ENCODE measurements around the gene RAB12. TPM values are rescaled to one million over a fixed set of nuclear protein-coding genes. Genes with fewer than 3 reads are reported as not detected.

RAB12 gene
- total and polyA plus RNA-seq, 2 of the 13 experiments (the other 11 are each of a cell fraction or from before 2014, with no cell fraction given): 9.5 to 25.3 TPM

DNA sequence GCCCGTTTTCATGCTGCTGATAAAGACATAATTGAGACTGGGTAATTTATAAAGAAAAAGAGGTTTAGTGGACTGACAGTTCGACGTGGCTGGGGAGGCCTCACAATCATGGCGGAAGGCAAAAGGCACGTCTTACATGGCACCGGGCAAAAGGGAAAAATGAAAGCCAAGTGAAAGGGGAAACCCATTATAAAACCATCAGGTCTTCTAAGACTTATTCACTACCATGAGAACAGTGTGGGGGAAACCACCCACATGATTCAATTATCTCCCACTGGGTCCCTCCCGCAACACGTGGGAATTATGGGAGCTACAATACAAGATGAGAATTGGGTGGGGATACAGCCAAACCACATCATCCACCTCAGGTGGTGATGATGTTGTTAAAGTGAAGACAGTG is 3.3 kb upstream of the RAB12 start:
- Histone ChIP-seq H2AFZ (ENCODE audit: low read length) (no peak overlapping the region), H3K9ac (ENCODE audit: insufficient read depth, low read depth, low read length) (no peak overlapping the region), H3K27me3 (ENCODE audit: control insufficient read depth in 1 of 2, insufficient read depth in 2 of 2, low read length in 2 of 2) (peaks cover 1 to 9% of the 10 kb centered on the region in 2 experiments; a peak in 3 of 5 replicates), H3K36me3 (replicated peaks in 1 of 2; ENCODE audit: control insufficient read depth in 1 of 2, insufficient read depth in 2 of 2, low read length in 2 of 2) (no peaks in the 10 kb centered on the region), H3K4me3 (replicated peaks in 1 of 3; ENCODE audit: insufficient read depth in 1 of 3, low read depth in 2 of 3, low read length in 3 of 3) (no peak overlapping the region), H3K9me3 (ENCODE audit: low read length) (no peaks in the 10 kb centered on the region), H3K27ac (ENCODE audit: extremely low read length, insufficient read depth, low read length) (no peak overlapping the region), H4K20me1 (ENCODE audit: insufficient read depth, low read length) (peaks cover 7% of the 10 kb centered on the region), H3K4me1 (ENCODE audit: insufficient read depth, low read length) (peaks cover 39% of the 10 kb centered on the region), H3K79me2 (ENCODE audit: insufficient read depth, low read length) (peaks cover 14% of the 10 kb centered on the region), H3K4me2 (ENCODE audit: low read depth, low read length) (no peak overlapping the region)
- DNase-seq (ENCODE audit: low spot score) (no peak), FAIRE-seq (no peak), ATAC-seq (no peak)
- TF ChIP-seq ZNF678 (CRISPR knock-in tag; IDR thresholded peaks at IDR 0.05) (no peak), MBD4 (IDR thresholded peaks at IDR 0.05; ENCODE audit: borderline replicate concordance, low read length) (no peak)
- intact Hi-C loops (cut with micrococcal nuclease; ENCODE audit: unreplicated experiment) (no loop called here), in situ Hi-C loops (cut with HindIII; ENCODE audit: extremely low pct_ligation_motif_present, low pct_unique_long_range_greater_than_20kb) (no loop called here)
- ChIA-PET POLR2A (no interaction called here), CTCF (ENCODE audit: low intra/inter-chr PET ratio, low total read pairs) (no interaction called here)
- WGBS (ENCODE audit: low lambda C conversion rate): 76% methylated on average over 8 of the region's 8 CpGs
- BruUV-seq (replicated peaks): no TSS peak

DNA sequence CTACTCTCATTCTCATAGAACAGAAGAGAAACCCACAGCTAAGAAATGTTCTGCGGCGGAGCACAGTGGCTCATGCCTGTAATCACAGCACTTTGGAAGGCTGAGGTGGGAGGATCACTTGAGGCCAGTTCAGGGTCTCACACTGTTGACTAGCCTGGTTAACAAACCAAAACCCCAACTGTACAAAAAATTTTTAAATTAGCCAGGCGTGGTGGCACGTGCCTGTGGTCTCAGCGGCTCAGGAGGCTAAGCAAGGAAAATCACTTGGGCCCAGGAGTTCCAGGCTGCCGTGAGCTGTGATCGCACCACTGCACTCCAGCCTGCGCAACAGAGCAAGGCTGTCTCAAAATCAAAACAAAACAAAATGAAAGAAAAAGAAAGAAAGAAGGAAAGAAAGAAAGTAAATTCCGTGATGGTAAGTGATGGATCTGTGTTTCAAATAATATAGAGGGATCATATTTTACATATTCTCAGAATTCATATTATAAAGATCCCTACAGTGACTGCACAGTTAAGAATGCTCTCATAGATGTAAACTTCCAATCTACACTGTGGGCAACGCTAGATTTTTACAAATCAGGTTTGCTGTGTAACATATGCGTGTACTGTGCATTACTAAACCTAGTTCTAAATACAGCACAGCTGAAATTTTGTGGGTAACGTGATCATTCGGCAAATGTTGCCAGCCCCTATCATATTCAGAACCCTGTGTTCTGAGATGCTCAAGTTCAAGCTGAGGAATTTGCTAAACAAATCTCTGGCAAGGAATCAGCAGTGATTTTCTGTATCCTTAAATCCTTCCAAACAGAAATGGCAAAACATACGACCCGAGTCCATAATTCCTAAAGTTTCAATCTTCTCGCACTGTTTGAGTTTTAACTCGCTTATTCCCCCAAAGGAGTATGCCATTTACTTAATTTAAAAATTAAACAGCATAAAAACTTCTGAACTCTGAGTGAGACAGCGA is 1.2 kb upstream of the RAB12 start:
- Histone ChIP-seq H4K20me1 (ENCODE audit: insufficient read depth, low read length) (peaks cover 22% of the 10 kb centered on the region), H3K4me3 (replicated peaks in 1 of 3; ENCODE audit: insufficient read depth in 1 of 3, low read depth in 2 of 3, low read length in 3 of 3) (peak overlapping the region; percentile 60 to 90 (median 78)), H3K9ac (ENCODE audit: insufficient read depth, low read depth, low read length) (peak overlapping the region; percentile 43), H2AFZ (ENCODE audit: low read length) (peak overlapping the region; percentile 85), H3K79me2 (ENCODE audit: insufficient read depth, low read length) (peaks cover 34% of the 10 kb centered on the region), H3K4me2 (ENCODE audit: low read depth, low read length) (peak overlapping the region; percentile 90), H3K9me3 (ENCODE audit: low read length) (no peaks in the 10 kb centered on the region), H3K27ac (ENCODE audit: extremely low read length, insufficient read depth, low read length) (peak overlapping the region; percentile 60), H3K4me1 (ENCODE audit: insufficient read depth, low read length) (peaks cover 48% of the 10 kb centered on the region), H3K36me3 (replicated peaks in 1 of 2; ENCODE audit: control insufficient read depth in 1 of 2, insufficient read depth in 2 of 2, low read length in 2 of 2) (0 out of 5 replicates have a peak, but pooled peaks cover 0 to 6% of the 10 kb centered on the region in 2 experiments), H3K27me3 (ENCODE audit: control insufficient read depth in 1 of 2, insufficient read depth in 2 of 2, low read length in 2 of 2) (peaks cover 1 to 6% of the 10 kb centered on the region in 2 experiments; a peak in 3 of 5 replicates)
- ChIA-PET CTCF (ENCODE audit: low intra/inter-chr PET ratio, low total read pairs) (no interaction called here), POLR2A (no interaction called here)
- FAIRE-seq (no peak), DNase-seq (ENCODE audit: low spot score) (peak; percentile 18), ATAC-seq (peak; percentile 70)
- intact Hi-C loops (cut with micrococcal nuclease; ENCODE audit: unreplicated experiment): no loop called here
- in situ Hi-C loops (cut with HindIII; ENCODE audit: extremely low pct_ligation_motif_present, low pct_unique_long_range_greater_than_20kb): no loop called here
- no TSS peak for BruUV-seq (replicated peaks)
- 10% methylated on average over 18 of the region's 18 CpGs for WGBS (ENCODE audit: low lambda C conversion rate)
- TF ChIP-seq ZNF564 (CRISPR knock-in tag; IDR thresholded peaks at IDR 0.05) (no peak), NCOR1 (IDR thresholded peaks at IDR 0.05; ENCODE audit: borderline replicate concordance, low read length) (no peak), ASH2L (IDR thresholded peaks at IDR 0.05; ENCODE audit: insufficient read length, low read depth, low read length) (peak; percentile 2), ZNF550 (CRISPR knock-in tag; IDR thresholded peaks at IDR 0.05; ENCODE audit: borderline replicate concordance) (no peak), PAWR (CRISPR knock-in tag; IDR thresholded peaks at IDR 0.05; ENCODE audit: borderline replicate concordance) (no peak)
- TF ChIP-seq, protein P1, sequence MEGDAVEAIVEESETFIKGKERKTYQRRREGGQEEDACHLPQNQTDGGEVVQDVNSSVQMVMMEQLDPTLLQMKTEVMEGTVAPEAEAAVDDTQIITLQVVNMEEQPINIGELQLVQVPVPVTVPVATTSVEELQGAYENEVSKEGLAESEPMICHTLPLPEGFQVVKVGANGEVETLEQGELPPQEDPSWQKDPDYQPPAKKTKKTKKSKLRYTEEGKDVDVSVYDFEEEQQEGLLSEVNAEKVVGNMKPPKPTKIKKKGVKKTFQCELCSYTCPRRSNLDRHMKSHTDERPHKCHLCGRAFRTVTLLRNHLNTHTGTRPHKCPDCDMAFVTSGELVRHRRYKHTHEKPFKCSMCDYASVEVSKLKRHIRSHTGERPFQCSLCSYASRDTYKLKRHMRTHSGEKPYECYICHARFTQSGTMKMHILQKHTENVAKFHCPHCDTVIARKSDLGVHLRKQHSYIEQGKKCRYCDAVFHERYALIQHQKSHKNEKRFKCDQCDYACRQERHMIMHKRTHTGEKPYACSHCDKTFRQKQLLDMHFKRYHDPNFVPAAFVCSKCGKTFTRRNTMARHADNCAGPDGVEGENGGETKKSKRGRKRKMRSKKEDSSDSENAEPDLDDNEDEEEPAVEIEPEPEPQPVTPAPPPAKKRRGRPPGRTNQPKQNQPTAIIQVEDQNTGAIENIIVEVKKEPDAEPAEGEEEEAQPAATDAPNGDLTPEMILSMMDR (CRISPR knock-in tag; IDR thresholded peaks at IDR 0.05): 0 out of 2 replicates have a peak, but pooled peaks have one; percentile 5
- TF ChIP-seq, protein P2, sequence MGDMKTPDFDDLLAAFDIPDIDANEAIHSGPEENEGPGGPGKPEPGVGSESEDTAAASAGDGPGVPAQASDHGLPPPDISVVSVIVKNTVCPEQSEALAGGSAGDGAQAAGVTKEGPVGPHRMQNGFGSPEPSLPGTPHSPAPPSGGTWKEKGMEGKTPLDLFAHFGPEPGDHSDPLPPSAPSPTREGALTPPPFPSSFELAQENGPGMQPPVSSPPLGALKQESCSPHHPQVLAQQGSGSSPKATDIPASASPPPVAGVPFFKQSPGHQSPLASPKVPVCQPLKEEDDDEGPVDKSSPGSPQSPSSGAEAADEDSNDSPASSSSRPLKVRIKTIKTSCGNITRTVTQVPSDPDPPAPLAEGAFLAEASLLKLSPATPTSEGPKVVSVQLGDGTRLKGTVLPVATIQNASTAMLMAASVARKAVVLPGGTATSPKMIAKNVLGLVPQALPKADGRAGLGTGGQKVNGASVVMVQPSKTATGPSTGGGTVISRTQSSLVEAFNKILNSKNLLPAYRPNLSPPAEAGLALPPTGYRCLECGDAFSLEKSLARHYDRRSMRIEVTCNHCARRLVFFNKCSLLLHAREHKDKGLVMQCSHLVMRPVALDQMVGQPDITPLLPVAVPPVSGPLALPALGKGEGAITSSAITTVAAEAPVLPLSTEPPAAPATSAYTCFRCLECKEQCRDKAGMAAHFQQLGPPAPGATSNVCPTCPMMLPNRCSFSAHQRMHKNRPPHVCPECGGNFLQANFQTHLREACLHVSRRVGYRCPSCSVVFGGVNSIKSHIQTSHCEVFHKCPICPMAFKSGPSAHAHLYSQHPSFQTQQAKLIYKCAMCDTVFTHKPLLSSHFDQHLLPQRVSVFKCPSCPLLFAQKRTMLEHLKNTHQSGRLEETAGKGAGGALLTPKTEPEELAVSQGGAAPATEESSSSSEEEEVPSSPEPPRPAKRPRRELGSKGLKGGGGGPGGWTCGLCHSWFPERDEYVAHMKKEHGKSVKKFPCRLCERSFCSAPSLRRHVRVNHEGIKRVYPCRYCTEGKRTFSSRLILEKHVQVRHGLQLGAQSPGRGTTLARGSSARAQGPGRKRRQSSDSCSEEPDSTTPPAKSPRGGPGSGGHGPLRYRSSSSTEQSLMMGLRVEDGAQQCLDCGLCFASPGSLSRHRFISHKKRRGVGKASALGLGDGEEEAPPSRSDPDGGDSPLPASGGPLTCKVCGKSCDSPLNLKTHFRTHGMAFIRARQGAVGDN (CRISPR knock-in tag; IDR thresholded peaks at IDR 0.05): peak; percentile 56
- TF ChIP-seq, protein P3, sequence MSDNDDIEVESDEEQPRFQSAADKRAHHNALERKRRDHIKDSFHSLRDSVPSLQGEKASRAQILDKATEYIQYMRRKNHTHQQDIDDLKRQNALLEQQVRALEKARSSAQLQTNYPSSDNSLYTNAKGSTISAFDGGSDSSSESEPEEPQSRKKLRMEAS (IDR thresholded peaks at IDR 0.05): 0 out of 2 replicates have a peak, but pooled peaks have one; percentile 0

Data from HepG2 (cell line).